ENCODE data around the gene USH2A. TPM values are rescaled to one million over a fixed set of nuclear protein-coding genes. Genes with fewer than 3 reads are reported as not detected.

The USH2A gene
- under 0.01 and 0.16 TPM in 2 replicates for total RNA-seq

GRCh38 chr1:216422821-216423520, at the start of gene USH2A:
Gene USH2A, minus strand, starts transcription at chr1:216423448. Its CDS starts 1,112 bp downstream, at chr1:216422336.

Small RNA genes lying within 50 kb of the gene (small RNA-seq; reads per million reads assigned to genes)
- gene MRPS18BP1 (not detected), gene RF00108 (not detected)
